ENCODE data around the gene SGSM1. TPM values are rescaled to one million over a fixed set of nuclear protein-coding genes. Genes with fewer than 3 reads are reported as not detected.
A peak's percentile ranks its signal among the peaks of the same experiment; 100 is the strongest.

Gene SGSM1
- total RNA-seq, 1 experiment from 2014 or later, result 4.1 TPM

DNA sequence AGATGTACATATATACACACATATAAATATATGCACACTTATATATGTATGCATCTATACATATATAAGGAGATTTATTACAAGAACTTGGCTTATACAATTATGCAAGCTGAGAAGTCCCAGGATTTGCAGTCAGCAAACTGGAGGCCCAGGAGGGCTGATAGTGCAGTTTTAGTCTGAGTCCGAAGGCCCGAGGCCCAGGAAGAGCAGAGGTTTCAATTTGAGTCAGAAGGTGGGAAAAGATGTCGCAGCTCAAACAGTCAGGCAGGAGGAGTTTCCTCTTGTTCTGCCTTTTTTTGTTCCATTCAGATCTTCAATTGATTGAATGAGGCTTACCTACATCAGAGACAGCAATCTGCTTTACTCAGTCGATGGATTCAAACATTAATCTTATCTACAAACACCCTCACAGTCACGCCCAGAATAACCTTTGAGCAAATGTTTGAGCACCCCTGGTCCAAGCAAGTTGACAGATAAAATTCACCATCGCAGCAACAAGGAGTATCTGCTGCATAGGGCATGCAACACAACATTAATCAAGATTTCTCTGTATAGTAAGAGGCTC lies 4.0 kb upstream of the SGSM1 start:
- CTCF ChIA-PET, result interaction anchor here (1.0 to 2.5 kb wide), 12 partner anchors 11 to 247 kb away, joined by 3 to 22 read pairs (median 8); no protein-coding TSS in a partner anchor
- DNase-seq (ENCODE audit: low spot score) (no peak), ATAC-seq (no peak)
- Mint-ChIP-seq H3K4me1 (peaks cover 5% of the 10 kb centered on the region; the same call in 1 of the 2 replicates), H3K27ac (no peak overlapping the region), H3K9me3 (no peaks in the 10 kb centered on the region), H3K4me3 (no peak overlapping the region), H3K36me3 (no peaks in the 10 kb centered on the region), H3K27me3 (ENCODE audit: low read depth) (no peaks in the 10 kb centered on the region; the same call in 1 of the 2 replicates)
- no peak for TF ChIP-seq RORB (CRISPR knock-in tag; IDR thresholded peaks at IDR 0.05)
- TF ChIP-seq ZNF263 (CRISPR knock-in tag; IDR thresholded peaks at IDR 0.05; ENCODE audit: low read depth), result no peak
- no peak for TF ChIP-seq MXD4 (CRISPR knock-in tag; IDR thresholded peaks at IDR 0.05; ENCODE audit: borderline replicate concordance)
- TF ChIP-seq, protein P1, sequence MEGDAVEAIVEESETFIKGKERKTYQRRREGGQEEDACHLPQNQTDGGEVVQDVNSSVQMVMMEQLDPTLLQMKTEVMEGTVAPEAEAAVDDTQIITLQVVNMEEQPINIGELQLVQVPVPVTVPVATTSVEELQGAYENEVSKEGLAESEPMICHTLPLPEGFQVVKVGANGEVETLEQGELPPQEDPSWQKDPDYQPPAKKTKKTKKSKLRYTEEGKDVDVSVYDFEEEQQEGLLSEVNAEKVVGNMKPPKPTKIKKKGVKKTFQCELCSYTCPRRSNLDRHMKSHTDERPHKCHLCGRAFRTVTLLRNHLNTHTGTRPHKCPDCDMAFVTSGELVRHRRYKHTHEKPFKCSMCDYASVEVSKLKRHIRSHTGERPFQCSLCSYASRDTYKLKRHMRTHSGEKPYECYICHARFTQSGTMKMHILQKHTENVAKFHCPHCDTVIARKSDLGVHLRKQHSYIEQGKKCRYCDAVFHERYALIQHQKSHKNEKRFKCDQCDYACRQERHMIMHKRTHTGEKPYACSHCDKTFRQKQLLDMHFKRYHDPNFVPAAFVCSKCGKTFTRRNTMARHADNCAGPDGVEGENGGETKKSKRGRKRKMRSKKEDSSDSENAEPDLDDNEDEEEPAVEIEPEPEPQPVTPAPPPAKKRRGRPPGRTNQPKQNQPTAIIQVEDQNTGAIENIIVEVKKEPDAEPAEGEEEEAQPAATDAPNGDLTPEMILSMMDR (IDR thresholded peaks at IDR 0.05), result no peak
- TF ChIP-seq ZNF317 (CRISPR knock-in tag; IDR thresholded peaks at IDR 0.05; ENCODE audit: borderline replicate concordance, low read depth), result no peak
- no peak for TF ChIP-seq ZNF416 (CRISPR knock-in tag; IDR thresholded peaks at IDR 0.05)
- TF ChIP-seq, protein P2, sequence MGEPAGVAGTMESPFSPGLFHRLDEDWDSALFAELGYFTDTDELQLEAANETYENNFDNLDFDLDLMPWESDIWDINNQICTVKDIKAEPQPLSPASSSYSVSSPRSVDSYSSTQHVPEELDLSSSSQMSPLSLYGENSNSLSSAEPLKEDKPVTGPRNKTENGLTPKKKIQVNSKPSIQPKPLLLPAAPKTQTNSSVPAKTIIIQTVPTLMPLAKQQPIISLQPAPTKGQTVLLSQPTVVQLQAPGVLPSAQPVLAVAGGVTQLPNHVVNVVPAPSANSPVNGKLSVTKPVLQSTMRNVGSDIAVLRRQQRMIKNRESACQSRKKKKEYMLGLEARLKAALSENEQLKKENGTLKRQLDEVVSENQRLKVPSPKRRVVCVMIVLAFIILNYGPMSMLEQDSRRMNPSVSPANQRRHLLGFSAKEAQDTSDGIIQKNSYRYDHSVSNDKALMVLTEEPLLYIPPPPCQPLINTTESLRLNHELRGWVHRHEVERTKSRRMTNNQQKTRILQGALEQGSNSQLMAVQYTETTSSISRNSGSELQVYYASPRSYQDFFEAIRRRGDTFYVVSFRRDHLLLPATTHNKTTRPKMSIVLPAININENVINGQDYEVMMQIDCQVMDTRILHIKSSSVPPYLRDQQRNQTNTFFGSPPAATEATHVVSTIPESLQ (CRISPR knock-in tag; IDR thresholded peaks at IDR 0.05), result no peak
- TF ChIP-seq TEAD1 (CRISPR knock-in tag; IDR thresholded peaks at IDR 0.05), result no peak
- POLR2A ChIA-PET, result interaction anchor here (0.6 kb wide), 1 partner anchor 958 kb away, joined by 3 read pairs; no protein-coding TSS in a partner anchor

DNA sequence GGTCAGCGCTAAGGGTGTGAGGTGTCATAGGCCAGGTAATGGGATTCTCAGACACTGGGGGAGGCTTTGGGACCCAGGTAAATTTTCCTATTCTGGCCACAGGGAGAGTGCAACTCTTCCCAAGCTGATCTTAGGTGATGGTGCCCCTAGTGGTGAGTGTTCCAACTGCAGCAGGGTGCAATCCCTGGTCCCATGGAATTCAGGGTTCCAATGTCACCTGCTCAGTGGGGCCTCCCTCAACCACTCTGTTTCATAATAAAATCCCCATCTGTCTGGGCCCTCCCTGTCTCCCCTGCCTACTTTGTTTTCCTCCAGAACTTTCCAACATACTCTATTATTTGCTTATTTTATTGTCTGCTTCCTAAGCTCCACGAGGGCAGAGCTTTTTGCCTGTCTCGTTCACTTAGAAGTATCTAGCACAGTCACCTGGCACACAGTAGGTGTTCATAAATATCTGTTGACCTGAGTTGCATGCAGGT lies 2.9 kb upstream of the SGSM1 start:
- DNase-seq (ENCODE audit: low spot score) (peak; percentile 94), ATAC-seq (peak; percentile 88)
- H3K36me3 Mint-ChIP-seq, result no peaks in the 10 kb centered on the region
- H3K4me1 Mint-ChIP-seq, result peaks cover 9% of the 10 kb centered on the region
- ChIA-PET POLR2A (no interaction called here), CTCF (interaction anchor here (0.7 to 2.5 kb wide), 45 partner anchors 10 to 1100 kb away, joined by 3 to 22 read pairs (median 4); partner anchors contain the start of gene PIWIL3)
- no peak overlapping the region for H3K4me3 Mint-ChIP-seq
- H3K27me3 Mint-ChIP-seq (ENCODE audit: low read depth), result no peaks in the 10 kb centered on the region; the same call in 1 of the 2 replicates
- H3K27ac Mint-ChIP-seq, result no peak overlapping the region
- H3K9me3 Mint-ChIP-seq, result no peaks in the 10 kb centered on the region
- TF ChIP-seq RELA (CRISPR knock-in tag; IDR thresholded peaks at IDR 0.05; ENCODE audit: borderline replicate concordance), result no peak
- no peak for TF ChIP-seq GRHL2 (CRISPR knock-in tag; IDR thresholded peaks at IDR 0.05; ENCODE audit: insufficient replicate concordance, severe bottlenecking)
- TF ChIP-seq TEAD1 (CRISPR knock-in tag; IDR thresholded peaks at IDR 0.05), result 0 out of 2 replicates have a peak, but pooled peaks have one; percentile 37
- TF ChIP-seq ZNF219 (CRISPR knock-in tag; IDR thresholded peaks at IDR 0.05; ENCODE audit: borderline replicate concordance), result no peak
- TF ChIP-seq, protein P1 (IDR thresholded peaks at IDR 0.05), result peak; percentile 97
- TF ChIP-seq ZNF138 (CRISPR knock-in tag; conservative IDR thresholded peaks at IDR 0.05), result no peak

DNA sequence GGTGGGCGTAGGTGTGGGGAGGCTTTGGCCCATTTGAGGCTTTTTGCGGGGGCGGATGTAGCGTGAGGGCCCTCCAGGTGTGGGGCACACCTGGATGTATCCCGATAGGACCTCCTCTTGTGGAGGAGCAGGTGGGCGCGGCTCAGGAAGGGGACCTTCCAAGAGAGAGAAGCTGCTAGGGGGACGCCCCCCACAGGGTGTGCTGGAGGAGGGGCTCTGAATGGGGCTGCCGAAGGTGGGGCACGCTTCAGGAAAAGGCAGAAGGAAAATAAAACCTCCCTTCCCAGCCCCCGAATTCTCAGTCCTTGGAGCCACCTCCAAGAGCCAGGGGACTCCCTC lies 621 bp downstream of the SGSM1 start:
- no peak for DNase-seq (ENCODE audit: low spot score)
- Mint-ChIP-seq H3K9me3 (no peaks in the 10 kb centered on the region), H3K27me3 (ENCODE audit: low read depth) (no peaks in the 10 kb centered on the region; the same call in 1 of the 2 replicates), H3K36me3 (no peaks in the 10 kb centered on the region), H3K4me3 (peak overlapping the region; percentile 77), H3K4me1 (peaks cover 15% of the 10 kb centered on the region), H3K27ac (no peak overlapping the region)
- CTCF ChIA-PET, result interaction anchor here (0.6 to 1.8 kb wide), 9 partner anchors 11 to 208 kb away, joined by 3 to 10 read pairs (median 5); no protein-coding TSS in a partner anchor
- ATAC-seq, result no peak
- POLR2A ChIA-PET, result interaction anchor here (0.6 kb wide), 1 partner anchor 572 kb away, joined by 6 read pairs; no protein-coding TSS in a partner anchor
- TF ChIP-seq, protein P3, sequence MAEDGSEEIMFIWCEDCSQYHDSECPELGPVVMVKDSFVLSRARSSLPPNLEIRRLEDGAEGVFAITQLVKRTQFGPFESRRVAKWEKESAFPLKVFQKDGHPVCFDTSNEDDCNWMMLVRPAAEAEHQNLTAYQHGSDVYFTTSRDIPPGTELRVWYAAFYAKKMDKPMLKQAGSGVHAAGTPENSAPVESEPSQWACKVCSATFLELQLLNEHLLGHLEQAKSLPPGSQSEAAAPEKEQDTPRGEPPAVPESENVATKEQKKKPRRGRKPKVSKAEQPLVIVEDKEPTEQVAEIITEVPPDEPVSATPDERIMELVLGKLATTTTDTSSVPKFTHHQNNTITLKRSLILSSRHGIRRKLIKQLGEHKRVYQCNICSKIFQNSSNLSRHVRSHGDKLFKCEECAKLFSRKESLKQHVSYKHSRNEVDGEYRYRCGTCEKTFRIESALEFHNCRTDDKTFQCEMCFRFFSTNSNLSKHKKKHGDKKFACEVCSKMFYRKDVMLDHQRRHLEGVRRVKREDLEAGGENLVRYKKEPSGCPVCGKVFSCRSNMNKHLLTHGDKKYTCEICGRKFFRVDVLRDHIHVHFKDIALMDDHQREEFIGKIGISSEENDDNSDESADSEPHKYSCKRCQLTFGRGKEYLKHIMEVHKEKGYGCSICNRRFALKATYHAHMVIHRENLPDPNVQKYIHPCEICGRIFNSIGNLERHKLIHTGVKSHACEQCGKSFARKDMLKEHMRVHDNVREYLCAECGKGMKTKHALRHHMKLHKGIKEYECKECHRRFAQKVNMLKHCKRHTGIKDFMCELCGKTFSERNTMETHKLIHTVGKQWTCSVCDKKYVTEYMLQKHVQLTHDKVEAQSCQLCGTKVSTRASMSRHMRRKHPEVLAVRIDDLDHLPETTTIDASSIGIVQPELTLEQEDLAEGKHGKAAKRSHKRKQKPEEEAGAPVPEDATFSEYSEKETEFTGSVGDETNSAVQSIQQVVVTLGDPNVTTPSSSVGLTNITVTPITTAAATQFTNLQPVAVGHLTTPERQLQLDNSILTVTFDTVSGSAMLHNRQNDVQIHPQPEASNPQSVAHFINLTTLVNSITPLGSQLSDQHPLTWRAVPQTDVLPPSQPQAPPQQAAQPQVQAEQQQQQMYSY (CRISPR knock-in tag; IDR thresholded peaks at IDR 0.05), result no peak
- TF ChIP-seq, protein P2 (CRISPR knock-in tag; IDR thresholded peaks at IDR 0.05), result no peak
- no peak for TF ChIP-seq CREB1 (CRISPR knock-in tag; IDR thresholded peaks at IDR 0.05)
- no peak for TF ChIP-seq SMAD4 (CRISPR knock-in tag; IDR thresholded peaks at IDR 0.05)
- no peak for TF ChIP-seq HMGA2 (CRISPR knock-in tag; IDR thresholded peaks at IDR 0.05)
- TF ChIP-seq, protein P4, sequence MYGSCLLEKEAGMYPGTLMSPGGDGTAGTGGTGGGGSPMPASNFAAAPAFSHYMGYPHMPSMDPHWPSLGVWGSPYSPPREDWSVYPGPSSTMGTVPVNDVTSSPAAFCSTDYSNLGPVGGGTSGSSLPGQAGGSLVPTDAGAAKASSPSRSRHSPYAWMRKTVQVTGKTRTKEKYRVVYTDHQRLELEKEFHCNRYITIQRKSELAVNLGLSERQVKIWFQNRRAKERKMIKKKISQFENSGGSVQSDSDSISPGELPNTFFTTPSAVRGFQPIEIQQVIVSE (CRISPR knock-in tag; IDR thresholded peaks at IDR 0.05; ENCODE audit: borderline replicate concordance), result no peak
